GM19324 (cell line): ENCODE results near the gene ZBTB3.
"Not testable (repeated sequence)": the region's sequence is repeated elsewhere in the genome, so short reads cannot be mapped to it uniquely, and the experiment has no call there.

Experiments
- ATAC-seq: cut with Tn5 transposase; IDR thresholded peaks from one replicate; pipeline ENCODE4 v1.9.1; 2021; ENCODE audit warnings: mild to moderate bottlenecking, moderate library complexity; ENCODE audit not compliant: unreplicated experiment, low FRiP score

Gene ZBTB3

DNA sequence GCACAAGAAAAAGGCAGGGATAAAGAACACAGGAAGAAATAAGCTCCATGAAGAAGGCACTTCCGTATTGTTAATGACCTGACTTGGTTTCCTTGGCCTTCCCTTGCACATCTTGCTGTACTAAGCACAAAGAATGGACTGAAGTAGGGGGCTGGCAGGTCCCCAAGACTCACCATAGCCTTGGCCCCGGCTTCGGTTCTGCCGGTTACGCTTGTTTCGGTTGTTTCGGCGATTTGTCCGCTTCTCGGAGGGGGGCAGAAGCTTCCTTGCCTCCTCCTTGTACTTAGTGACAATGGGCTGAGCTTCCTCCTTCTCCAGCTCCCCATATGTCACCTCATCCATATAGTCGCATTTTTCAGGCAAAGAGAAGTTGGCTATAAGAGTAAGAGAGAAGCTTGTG lies 37.1 kb downstream of the ZBTB3 start:
- no peak for ATAC-seq

DNA sequence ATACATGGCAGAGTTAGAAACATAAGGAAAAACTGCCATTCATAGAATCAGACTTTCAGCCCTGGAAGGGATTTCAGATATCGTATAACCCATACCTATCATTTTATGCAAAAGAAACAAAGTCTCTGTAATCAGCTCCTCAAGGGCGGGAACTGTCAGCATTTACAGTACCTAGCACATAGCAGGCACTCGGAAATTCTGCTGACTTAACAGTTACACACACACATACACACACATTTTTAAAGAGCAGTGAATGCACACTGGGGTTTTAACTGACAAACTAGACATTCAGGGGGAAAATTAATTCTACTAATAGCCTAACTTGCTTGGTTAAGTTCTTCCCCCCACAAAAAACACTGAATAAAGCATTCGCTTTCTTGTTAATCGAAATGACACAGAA lies 37.8 kb downstream of the ZBTB3 start:
- no peak for ATAC-seq

DNA sequence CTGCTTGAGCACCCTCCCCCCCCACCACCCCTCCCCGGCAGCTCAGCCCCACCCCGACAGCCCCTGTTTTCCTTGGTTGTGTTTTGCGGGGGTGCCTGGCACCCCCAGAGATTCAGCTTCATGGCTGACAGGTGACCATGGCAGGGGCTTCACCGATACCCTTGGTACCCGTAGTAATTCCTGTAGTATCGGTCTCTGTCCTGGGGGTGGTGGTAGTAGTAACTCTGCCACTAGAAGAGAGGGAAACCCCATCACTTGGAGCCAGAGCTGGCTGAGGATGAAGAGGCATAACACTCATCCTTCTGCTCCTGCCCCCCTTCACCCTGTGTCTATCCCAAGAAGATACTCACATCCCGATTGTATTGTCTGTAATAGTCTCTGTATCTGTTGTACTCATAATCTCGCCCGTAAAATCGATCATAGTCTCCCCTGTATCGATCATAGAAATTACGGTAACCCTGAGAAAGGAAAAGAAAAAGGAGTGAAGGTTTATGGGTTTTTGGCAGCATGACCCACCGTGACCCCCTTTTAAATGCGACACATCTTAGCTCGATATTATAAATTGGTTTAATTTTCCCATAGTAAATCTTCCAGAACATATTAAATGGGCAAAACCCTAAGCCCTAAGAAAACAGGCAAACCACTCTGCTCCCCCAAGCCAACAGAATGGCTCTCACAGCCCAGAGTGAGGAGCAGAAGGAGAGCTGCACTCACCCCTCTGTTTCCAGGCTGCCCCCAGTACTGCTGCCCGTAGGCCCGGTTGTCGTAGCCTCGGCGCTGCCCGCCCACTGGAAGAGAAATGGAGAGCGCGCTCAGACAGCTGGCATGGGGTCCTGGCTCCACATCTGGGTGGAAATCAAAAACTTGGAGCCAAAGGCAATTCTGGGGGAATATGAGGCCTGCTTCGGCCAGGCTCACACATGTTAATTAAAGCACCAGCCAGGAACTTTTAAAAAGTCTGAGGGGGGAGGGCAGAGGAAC lies 38.5 kb downstream of the ZBTB3 start:
- no peak for ATAC-seq

DNA sequence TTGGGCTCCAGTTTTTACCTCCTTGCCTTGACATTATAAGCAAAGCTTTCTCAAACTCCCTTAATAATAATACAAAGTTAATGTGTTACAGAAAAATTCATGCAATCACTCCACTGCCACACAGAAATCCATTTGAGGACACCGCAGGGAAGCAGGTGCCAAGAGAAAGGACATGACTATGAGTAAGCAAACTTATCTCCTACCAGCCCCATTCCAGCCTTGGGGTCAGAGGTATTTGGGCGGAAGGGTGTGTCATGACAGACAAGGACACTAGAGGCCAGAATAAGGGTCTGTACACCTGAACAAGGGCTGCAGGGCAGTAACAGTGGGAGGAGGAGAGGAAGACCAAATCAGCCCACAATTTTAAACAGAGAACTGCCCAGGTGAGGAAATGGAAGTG lies 40.6 kb downstream of the ZBTB3 start:
- no peak for ATAC-seq

- no peak for ATAC-seq
These were observed 41.1 kb downstream of the ZBTB3 start for GRCh38 chr11:62712861-62713260.

DNA sequence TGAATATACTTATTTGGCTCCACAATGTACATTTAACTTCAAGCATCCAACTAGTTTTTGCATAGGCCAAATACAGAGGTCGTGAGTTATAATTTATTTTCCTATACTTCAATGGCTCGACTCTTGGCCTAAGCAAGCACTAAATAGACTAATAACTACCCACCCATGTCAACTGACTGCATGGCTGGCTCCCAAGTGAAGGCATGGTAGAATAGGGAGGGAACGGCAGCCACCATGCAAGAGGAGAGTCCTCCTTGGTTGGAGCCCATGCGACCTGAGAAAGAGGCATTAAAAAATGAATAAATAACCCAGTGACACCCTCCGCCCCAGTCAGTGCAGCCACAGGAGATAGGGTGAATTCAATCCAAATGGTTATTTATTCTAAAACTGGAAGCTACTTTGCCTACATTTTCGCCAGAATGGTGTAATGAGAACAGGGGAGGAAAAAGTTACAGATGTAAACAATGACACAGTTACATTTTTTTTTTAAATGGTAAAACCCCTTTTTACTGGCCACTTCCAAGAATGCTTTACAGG lies 41.6 kb downstream of the ZBTB3 start:
- no peak for ATAC-seq

DNA sequence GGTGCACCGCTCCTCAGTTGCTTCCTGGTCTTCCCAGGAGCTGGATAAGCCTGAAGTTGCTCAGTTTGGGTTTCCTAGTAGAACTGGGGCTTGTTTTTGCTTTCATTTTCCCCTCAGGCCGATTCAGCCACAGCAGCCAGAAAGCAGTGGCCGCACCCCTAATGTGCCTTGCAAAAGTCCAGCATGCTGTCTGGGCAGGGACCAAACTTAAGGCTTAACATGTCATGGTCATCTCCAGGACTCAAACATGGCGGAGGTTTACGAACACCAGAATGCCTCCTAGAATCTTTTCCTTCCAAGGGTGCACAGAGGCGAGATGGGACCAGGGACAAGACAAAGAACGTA lies 44.0 kb downstream of the ZBTB3 start:
- no peak for ATAC-seq

GRCh38 chr11:62709247-62710000 lies 44.5 kb downstream of the ZBTB3 start:
- ATAC-seq: peak; percentile 73

- no peak for ATAC-seq
These were observed 45.2 kb downstream of the ZBTB3 start for GRCh38 chr11:62708793-62709192.

DNA sequence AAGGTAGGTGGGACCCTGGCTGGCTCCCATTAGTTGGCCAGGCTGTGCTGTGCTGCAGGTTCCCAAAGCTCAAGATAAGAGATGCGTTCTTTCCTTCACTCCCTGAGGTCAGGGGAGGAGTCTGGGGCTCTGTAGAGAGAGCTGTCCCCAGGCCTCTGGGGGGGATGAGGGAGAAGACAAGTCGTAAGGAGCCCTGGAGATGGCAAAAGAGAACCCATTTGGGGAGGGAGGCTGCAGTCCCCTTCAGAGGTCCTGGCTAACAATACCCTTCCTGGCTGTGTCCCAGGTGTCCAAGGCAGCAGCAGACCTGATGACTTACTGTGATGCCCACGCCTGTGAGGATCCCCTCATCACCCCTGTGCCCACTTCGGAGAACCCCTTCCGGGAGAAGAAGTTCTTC lies 45.6 kb downstream of the ZBTB3 start:
- no peak for ATAC-seq

DNA sequence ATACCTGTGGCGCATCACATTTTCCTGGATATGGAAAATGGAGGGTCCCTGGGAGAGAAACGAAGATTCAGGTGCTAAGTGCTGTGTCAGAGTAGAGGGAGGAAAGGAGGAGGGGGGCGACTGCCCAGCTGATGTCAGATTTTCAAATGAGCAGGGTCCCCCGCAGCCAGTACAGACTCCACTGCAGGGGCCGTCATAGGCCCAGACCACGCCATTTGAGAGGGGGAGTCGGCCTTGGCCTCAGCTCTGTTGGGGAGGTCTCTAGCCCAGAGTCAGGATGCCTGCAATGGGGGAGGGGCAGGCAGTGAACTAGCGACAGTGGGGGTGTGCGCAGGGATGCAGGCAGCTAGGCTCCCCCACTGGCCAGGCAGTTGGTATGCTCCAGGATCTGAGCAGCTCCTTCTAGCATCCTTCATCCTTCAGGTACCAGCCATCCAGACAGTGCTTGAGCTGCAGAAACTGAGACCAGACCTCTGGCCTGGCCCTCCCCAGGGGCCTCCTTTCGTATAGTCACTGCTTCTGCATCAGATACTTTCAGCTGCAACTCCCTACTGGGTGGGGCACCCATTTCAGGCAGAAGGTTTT lies 46.6 kb downstream of the ZBTB3 start, which contains the start of the genes BSCL2 and GNG3:
Gene BSCL2 (minus strand): TSS at position 148 of the 585 bp plus-strand sequence. CDS start 229 bp downstream, outside the sequence.
Gene GNG3 (plus strand): TSS at position 400 of the 585 bp plus-strand sequence. CDS start 620 bp downstream, outside the sequence.
- ATAC-seq: no peak

GRCh38 chr11:62706850-62707247 lies 47.1 kb downstream of the ZBTB3 start:
- ATAC-seq: no peak

DNA sequence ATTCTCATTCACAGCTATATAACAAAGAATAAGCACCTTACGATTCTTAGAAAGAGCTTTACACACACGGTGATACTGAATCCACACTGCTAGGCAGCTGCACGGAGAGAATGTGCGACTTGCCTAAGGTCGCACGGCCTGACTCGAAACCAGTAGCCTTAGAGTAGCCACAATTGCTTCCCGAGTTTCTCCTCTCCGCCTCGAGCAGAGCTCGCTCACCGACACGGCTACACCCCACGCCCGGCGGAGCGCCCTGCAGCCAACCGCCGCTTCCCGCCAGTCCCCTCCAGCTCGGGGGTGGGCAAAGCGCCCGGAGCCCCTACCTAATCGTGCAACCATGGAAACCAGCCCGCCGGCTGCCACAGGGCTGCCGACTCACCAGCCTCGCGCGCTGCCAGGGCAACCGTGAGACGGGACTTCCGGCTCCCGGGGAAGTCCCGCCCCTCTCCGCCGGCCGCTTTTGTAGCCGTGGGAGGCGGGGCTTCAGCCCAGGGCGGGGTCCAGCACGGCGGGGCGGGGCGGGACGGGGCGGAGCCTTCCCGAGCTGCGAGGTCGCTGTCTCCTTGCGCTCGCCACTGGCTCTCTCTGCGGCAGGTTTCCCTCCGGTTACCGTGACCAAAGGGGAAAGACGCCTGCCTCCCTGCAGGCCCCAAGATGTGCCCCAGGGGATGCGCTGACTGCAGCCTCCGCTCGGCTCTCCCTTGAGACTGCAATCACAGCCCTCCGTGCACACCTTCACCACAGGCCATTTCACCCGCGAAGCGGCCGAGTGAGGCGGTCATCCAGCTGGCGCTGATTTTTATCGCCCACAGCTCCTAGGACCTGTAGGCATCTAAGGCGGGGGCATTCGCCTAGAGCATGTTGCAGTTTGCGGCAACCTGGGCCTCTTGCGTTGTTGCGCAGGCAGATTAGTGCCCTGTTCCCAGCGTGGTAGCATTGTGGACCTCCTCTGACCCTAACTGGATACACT lies 47.8 kb downstream of the ZBTB3 start:
- ATAC-seq: peak; percentile 58

DNA sequence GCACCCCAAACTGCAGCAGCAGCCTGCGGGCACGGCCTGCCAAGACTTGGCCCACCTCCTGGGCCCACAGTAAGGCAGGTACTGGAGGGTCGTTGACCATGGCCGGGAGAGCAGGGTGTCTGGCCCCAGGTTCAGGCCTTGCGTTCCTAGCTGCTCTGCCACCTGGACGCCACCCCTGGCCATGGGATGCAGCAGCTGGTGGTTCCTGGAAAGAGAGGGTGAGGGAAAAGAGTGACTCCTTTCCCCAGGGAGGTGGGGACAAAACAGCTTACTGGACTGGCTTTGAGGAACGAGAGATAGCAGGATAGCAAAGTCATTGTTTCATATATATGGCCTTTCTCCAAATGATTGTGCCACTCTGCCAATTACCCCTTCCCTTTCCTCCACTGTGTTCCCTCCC lies 48.5 kb downstream of the ZBTB3 start:
- no peak for ATAC-seq

DNA sequence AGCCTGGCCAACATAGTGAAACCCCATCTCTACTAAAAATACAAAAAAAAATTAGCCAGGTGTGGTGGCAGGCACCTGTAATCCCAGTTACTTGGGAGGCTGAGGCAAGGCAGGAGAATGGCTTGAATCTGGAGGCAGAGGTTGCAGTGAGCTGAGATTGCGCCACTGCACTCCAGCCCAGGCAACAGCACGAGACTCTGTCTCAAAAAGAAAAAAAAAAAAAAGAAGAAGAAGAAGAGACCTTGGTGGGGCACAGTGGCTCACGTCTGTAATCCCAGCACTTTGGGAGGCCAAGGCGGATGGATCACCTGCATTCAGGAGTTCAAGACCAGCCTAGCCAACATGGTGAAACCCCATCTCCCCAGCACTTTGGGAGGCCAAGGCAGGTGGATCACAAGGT lies 50.0 kb downstream of the ZBTB3 start:
- ATAC-seq: not testable (repeated sequence)

GRCh38 chr11:62702246-62702645 lies 51.7 kb downstream of the ZBTB3 start:
- no peak for ATAC-seq
